ENCODE results near the gene RIMOC1.
A peak's percentile ranks its signal among the peaks of the same experiment; 100 is the strongest.
"Not testable (repeated sequence)": the region's sequence is repeated elsewhere in the genome, so short reads cannot be mapped to it uniquely, and the experiment has no call there.

Gene RIMOC1

GRCh38 chr5:41932770-41933169 is 28.6 kb downstream of the RIMOC1 start:
- no peak for DNase-seq (ENCODE audit: low read depth)
- no peak for TF ChIP-seq CTCF (conservative IDR thresholded peaks at IDR 0.05; ENCODE audit: low read length)
- H3K4me3 ChIP-seq (ENCODE audit: low read length), result no peak overlapping the region

- no peak for TF ChIP-seq CTCF (conservative IDR thresholded peaks at IDR 0.05; ENCODE audit: low read length)
- no peak for DNase-seq (ENCODE audit: low read depth)
Observed at GRCh38 chr5:41935544-41935943, 31.4 kb downstream of the RIMOC1 start.

GRCh38 chr5:41940641-41941040 is 36.5 kb downstream of the RIMOC1 start:
- no peak overlapping the region for H3K4me3 ChIP-seq (ENCODE audit: low read length)
- peak; percentile 2 for DNase-seq (ENCODE audit: low read depth)
- TF ChIP-seq CTCF (conservative IDR thresholded peaks at IDR 0.05; ENCODE audit: low read length), result no peak

More at GRCh38 chr5:41935544-41935943, 31.4 kb downstream of the RIMOC1 start:
- no peak overlapping the region for H3K4me3 ChIP-seq (ENCODE audit: low read length)

- H3K4me3 ChIP-seq (ENCODE audit: low read length); DNase-seq (ENCODE audit: low read depth): not testable (repeated sequence)
Observed at GRCh38 chr5:41945332-41945955, 41.3 kb downstream of the RIMOC1 start.

- no peak for DNase-seq (ENCODE audit: low read depth)
- TF ChIP-seq CTCF (conservative IDR thresholded peaks at IDR 0.05; ENCODE audit: low read length), result no peak
- H3K4me3 ChIP-seq (ENCODE audit: low read length), result no peak overlapping the region
Observed at GRCh38 chr5:41951224-41951623, 47.1 kb downstream of the RIMOC1 start.
